22Rv1 (cell line): Measurements from ENCODE around the gene TTYH2.

Source experiments
- ZFX ChIP-seq: fragments of 450-650 bp; IDR thresholded peaks from 2 replicates; pipeline ENCODE4 v1.6.1; 2017; ENCODE audit warnings: antibody characterized with exemption, borderline replicate concordance
- TF ChIP-seq, protein P1 (sequence below): fragments of 450-650 bp; IDR thresholded peaks from 2 replicates; pipeline ENCODE4 v1.5.1; 2017; ENCODE audit warnings: mild to moderate bottlenecking

DNA sequence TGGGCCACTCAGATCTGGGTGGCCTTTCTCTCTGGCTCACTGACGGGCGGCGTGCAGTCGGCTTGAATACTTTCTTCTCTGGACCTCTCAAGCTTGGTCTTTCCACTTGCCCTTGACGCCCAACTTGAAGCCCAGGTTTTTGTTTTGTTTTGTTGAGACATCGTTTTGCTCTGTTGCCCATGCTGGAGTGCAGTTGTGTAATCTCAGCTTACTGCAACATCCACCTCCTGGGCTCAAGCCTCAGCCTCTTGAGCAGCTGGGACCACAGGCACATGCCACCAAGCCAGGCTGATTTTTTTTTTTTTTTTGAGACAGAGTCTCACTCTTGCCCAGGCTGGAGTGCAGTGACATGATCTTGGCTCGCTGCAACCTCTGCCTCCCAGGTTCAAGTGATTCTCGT lies 89.9 kb downstream of the TTYH2 start:
- TF ChIP-seq, protein P1, sequence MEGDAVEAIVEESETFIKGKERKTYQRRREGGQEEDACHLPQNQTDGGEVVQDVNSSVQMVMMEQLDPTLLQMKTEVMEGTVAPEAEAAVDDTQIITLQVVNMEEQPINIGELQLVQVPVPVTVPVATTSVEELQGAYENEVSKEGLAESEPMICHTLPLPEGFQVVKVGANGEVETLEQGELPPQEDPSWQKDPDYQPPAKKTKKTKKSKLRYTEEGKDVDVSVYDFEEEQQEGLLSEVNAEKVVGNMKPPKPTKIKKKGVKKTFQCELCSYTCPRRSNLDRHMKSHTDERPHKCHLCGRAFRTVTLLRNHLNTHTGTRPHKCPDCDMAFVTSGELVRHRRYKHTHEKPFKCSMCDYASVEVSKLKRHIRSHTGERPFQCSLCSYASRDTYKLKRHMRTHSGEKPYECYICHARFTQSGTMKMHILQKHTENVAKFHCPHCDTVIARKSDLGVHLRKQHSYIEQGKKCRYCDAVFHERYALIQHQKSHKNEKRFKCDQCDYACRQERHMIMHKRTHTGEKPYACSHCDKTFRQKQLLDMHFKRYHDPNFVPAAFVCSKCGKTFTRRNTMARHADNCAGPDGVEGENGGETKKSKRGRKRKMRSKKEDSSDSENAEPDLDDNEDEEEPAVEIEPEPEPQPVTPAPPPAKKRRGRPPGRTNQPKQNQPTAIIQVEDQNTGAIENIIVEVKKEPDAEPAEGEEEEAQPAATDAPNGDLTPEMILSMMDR, result no peak
- TF ChIP-seq ZFX, result no peak
